GM12875 (cell line): ENCODE measurements around the gene TRPC4AP.
A peak's percentile ranks its signal among the peaks of the same experiment; 100 is the strongest.

Experiments
- H3K4me3 ChIP-seq: one replicate; pipeline ENCODE4 v1.5.1; 2011; ENCODE audit warnings: low read depth, low read length, control low read depth
- CTCF ChIP-seq: IDR thresholded peaks from 2 replicates; pipeline ENCODE4 v1.5.1; 2011; ENCODE audit warnings: low read depth, mild to moderate bottlenecking, control low read depth, inconsistent platforms, low read length, moderate library complexity, borderline replicate concordance; ENCODE audit not compliant: insufficient read depth

TRPC4AP gene

GRCh38 chr20:35104685-35105295, 12.2 kb upstream of the TRPC4AP start:
- no peak for TF ChIP-seq CTCF
- no peak overlapping the region for H3K4me3 ChIP-seq

GRCh38 chr20:35101620-35102019, 9.0 kb upstream of the TRPC4AP start:
- no peak for TF ChIP-seq CTCF

DNA sequence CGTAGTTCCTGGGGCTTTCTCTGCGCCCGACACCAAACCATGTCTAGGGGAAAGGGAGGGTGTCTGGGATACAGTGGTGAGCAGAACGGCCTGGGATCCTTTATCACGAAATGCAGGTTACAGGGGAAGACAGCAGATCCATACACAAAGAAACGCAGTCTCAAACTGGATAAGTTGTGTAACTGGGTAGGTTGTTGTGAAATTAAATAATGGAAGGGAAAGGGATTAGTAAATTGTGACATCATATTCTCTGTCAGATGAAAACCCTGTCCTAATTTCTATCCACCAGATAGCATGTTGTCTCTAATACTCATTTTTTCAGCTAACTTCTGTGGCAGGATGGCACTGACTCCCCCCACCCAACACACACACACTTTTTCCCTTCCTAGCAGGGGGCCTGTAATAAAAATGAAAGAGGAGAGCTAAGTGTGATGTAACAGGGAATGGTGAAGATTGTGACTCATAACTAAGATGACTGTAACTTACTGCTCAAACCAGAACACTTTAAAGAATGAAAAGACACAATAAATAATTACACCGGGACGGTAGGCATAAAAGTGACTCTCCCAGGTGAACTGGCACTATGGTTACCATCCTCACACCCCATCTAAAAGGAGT, 769 bp upstream of the TRPC4AP start:
- TF ChIP-seq CTCF: no peak
- H3K4me3 ChIP-seq: no peak overlapping the region

More at GRCh38 chr20:35101620-35102019, 9.0 kb upstream of the TRPC4AP start:
- no peak overlapping the region for H3K4me3 ChIP-seq

GRCh38 chr20:35091816-35092523, 637 bp downstream of the TRPC4AP start:
- TF ChIP-seq CTCF: no peak
- H3K4me3 ChIP-seq: peak overlapping the region; percentile 70

DNA sequence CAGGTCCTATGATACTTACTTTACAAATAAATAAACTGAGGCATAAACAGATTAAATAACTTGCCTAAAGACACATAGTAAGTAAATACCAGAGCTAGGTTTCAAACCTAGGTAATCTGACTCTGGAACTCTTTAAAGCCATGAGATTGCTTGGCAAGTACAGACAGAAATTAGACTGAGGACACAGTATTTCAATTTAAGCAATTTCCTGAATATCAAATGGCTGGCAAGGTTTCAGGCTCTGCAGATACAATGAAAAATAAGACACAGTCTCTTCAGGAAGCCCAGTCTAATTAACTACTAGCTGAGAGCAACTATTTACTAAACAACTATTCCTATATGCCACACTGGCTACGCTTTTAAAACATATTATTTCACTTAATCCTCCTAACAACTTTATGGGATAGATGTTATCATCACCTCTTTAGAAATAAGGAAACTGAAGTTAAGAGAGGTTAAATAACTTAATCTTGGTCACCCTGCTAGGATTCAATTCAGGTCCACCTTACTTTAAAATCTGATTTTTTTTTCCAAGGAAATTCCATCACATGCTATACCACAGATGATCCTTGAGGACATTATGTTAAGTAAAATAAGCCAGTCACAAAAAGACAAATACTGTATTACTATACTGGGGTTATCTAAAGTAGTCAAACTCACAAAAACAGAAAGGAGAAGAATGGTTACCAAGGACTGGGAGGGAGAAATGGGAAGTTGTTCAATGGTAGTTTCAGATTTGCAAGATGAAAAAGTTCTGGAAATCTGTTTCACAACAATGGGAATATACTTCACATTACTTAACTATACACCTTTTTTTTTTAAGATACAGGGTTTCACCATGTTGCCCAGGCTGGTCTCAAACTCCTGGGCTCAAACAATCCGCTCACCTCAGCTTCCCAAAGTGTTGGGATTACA, 4.1 kb downstream of the TRPC4AP start:
- TF ChIP-seq CTCF: no peak
- no peak overlapping the region for H3K4me3 ChIP-seq

DNA sequence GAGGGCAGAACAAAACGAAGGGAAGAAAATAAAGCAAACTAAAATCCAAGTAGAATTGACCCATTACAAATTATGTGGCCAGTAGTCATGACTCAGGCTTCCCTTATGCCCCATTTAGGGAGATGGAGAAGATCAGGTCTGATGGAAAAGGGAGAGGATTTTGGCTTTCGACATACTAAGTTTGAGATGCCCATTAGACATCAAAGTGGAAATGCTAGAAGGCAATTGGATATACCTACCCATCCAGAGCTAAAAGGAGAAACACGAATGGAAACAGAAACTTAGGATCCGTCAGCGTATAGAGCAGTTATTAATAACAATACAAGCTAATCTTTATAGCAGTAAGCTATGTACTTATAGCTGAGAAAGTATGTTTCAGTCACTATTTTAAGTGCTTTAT, 4.8 kb downstream of the TRPC4AP start:
- no peak for TF ChIP-seq CTCF
- no peak overlapping the region for H3K4me3 ChIP-seq
